Measurements from ENCODE around the gene TOMM20.
"Not testable (repeated sequence)": the region's sequence is repeated elsewhere in the genome, so short reads cannot be mapped to it uniquely, and the experiment has no call there.

DNA sequence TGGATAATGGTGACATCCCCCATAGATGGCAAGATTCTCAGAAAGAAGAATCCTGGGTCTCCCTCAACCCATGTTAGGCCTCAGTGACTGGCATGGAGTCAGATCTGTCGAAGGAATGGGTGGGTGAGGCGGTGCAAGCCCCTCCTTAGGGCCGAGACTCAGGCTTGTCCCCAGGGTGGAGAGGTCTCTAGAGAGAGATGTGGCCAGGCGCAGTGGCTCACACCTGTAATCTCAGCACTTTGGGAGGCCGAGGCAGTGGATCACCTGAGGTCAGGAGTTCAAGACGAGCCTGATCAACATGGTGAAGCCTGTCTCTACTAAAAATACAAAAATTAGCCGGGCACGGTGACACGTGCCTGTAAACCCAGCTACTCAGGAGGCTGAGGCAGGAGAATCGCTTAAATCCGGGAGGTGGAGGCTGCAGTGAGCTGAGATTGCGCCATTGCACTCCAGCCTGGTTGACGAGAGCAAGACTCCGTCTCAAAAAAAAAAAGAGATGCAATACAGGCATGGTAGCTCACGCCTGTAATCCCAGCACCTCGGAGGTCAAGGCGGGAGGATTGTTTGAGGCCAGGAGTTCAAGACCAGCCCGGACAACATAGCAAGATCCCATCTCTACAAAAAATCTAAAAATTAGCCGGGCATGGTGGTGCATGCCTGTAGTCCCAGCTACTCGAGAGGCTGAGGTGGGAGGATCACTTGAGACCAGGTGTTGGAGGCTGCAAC lies 37.2 kb downstream of the TOMM20 start:
- TF ChIP-seq, protein P1, sequence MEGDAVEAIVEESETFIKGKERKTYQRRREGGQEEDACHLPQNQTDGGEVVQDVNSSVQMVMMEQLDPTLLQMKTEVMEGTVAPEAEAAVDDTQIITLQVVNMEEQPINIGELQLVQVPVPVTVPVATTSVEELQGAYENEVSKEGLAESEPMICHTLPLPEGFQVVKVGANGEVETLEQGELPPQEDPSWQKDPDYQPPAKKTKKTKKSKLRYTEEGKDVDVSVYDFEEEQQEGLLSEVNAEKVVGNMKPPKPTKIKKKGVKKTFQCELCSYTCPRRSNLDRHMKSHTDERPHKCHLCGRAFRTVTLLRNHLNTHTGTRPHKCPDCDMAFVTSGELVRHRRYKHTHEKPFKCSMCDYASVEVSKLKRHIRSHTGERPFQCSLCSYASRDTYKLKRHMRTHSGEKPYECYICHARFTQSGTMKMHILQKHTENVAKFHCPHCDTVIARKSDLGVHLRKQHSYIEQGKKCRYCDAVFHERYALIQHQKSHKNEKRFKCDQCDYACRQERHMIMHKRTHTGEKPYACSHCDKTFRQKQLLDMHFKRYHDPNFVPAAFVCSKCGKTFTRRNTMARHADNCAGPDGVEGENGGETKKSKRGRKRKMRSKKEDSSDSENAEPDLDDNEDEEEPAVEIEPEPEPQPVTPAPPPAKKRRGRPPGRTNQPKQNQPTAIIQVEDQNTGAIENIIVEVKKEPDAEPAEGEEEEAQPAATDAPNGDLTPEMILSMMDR (conservative IDR thresholded peaks at IDR 0.05 in 1 of 2, IDR thresholded peaks at IDR 0.05 in 1 of 2; ENCODE audit: extremely low read depth in 1 of 2, insufficient read depth in 1 of 2, low read depth in 1 of 2, low read length in 2 of 2): not testable (repeated sequence)
- TF ChIP-seq EZH2 (IDR thresholded peaks at IDR 0.05; ENCODE audit: borderline replicate concordance, low read length): not testable (repeated sequence)

All from mammary epithelial cell (primary cell).